PC-3 (cell line): Measurements from ENCODE around the gene SAMD14. TPM values are rescaled to one million over a fixed set of nuclear protein-coding genes. Genes with fewer than 3 reads are reported as not detected.

ENCODE experiments used
- ATAC-seq: fragments of 200-7000 bp; cut with Tn5 transposase; 2 replicates; pipeline ENCODE4 v1.9.1; 2020; ENCODE audit warnings: mild to moderate bottlenecking, moderate library complexity
- BruUV-seq: library from RNA; stranded (reverse); fragments of 400-500 nt; replicated peaks from 2 replicates; lab custom pipeline; 2021; lab: Mats Ljungman, UMichigan
- CTCF ChIA-PET: fragments of 300-600 bp; sonication (Branson Sonifier 250); formaldehyde crosslinking; loops from one replicate; lab custom pipeline; 2022; ENCODE audit warnings: antibody characterized with exemption; lab: Charles Lee
- POLR2A ChIA-PET: fragments of 300-600 bp; sonication (Branson Sonifier 250); formaldehyde crosslinking; loops from one replicate; lab custom pipeline; 2022; ENCODE audit warnings: antibody characterized with exemption; ENCODE audit not compliant: unreplicated experiment; lab: Charles Lee
- DNase-seq: peaks from one replicate; pipeline ENCODE4 v3.0.0-alpha.2; 2015
- H2AFZ ChIP-seq: fragments of 300-600 bp; sonication (generic); 2 replicates; pipeline ENCODE4 v1.6.0; 2016; ENCODE audit warnings: antibody characterized with exemption, low read length
- H3F3A ChIP-seq: fragments of 300-600 bp; sonication (generic); one replicate; pipeline ENCODE4 v1.6.0; 2017; ENCODE audit warnings: antibody characterized with exemption, low read length, control low read depth, mild to moderate bottlenecking; ENCODE audit not compliant: unreplicated experiment
- H3K27ac ChIP-seq: fragments of 300-600 bp; sonication (generic); 2 replicates; pipeline ENCODE4 v1.5.1; 2016; ENCODE audit warnings: mild to moderate bottlenecking, low read length
- H3K27me3 ChIP-seq: fragments of 300-600 bp; sonication (generic); 2 replicates; pipeline ENCODE4 v1.6.1; 2016; ENCODE audit warnings: low read length, mixed read lengths
- H3K36me3 ChIP-seq: fragments of 300-600 bp; sonication (generic); 2 replicates; pipeline ENCODE4 v1.6.1; 2016; ENCODE audit warnings: low read depth, mixed run types, low read length, mixed read lengths
- H3K4me1 ChIP-seq: fragments of 300-600 bp; sonication (generic); 2 replicates; pipeline ENCODE4 v1.5.1; 2016; ENCODE audit warnings: low read length; ENCODE audit not compliant: insufficient read depth
- H3K4me2 ChIP-seq: fragments of 300-600 bp; sonication (generic); 2 replicates; pipeline ENCODE4 v1.6.0; 2016; ENCODE audit warnings: low read length
- H3K4me3 ChIP-seq: fragments of 300-600 bp; sonication (generic); 2 replicates; pipeline ENCODE4 v1.5.1; 2016; ENCODE audit warnings: mild to moderate bottlenecking, low read length, mixed read lengths
- H3K79me2 ChIP-seq: fragments of 300-600 bp; sonication (generic); 2 replicates; pipeline ENCODE4 v1.6.1; 2017; ENCODE audit warnings: low read length, mixed read lengths
- H3K9ac ChIP-seq: fragments of 300-600 bp; sonication (generic); 2 replicates; pipeline ENCODE4 v1.6.0; 2016; ENCODE audit warnings: mild to moderate bottlenecking, low read length
- H3K9me2 ChIP-seq: fragments of 300-600 bp; sonication (generic); replicated peaks from 2 replicates; pipeline ENCODE4 v1.6.1; 2016; ENCODE audit warnings: mixed run types, low read length, mixed read lengths
- H3K9me3 ChIP-seq: fragments of 300-600 bp; sonication (generic); 2 replicates; pipeline ENCODE4 v1.6.1; 2016; ENCODE audit warnings: low read length, mixed read lengths
- H4K20me1 ChIP-seq: fragments of 300-600 bp; sonication (generic); 2 replicates; pipeline ENCODE4 v1.6.1; 2016; ENCODE audit warnings: low read length, mixed read lengths
- CTCF ChIP-seq: fragments of 300-600 bp; sonication (generic); conservative IDR thresholded peaks from 2 replicates; pipeline ENCODE4 v1.5.1; 2017; ENCODE audit warnings: antibody characterized with exemption, low read depth, mild to moderate bottlenecking, low read length
- EZH2 ChIP-seq: fragments of 300-600 bp; sonication (generic); IDR thresholded peaks from one replicate; pipeline ENCODE4 v1.6.1; 2017; ENCODE audit warnings: antibody characterized with exemption, mild to moderate bottlenecking, low read length; ENCODE audit not compliant: unreplicated experiment
- EZH2phosphoT487 ChIP-seq: fragments of 300-600 bp; sonication (generic); IDR thresholded peaks from 2 replicates; pipeline ENCODE4 v1.6.1; 2018; ENCODE audit warnings: mild to moderate bottlenecking, antibody characterized with exemption, low read length, borderline replicate concordance
- intact Hi-C: fragments of 100-400 bp; cut with micrococcal nuclease; formaldehyde crosslinking; loops from 2 replicates; pipeline ENCODE4 v1.9.0; 2023
- total RNA-seq: library from RNA; depleted of rRNA; stranded (reverse); fragments of >200 nt; gene quantifications from 2 replicates; pipeline ENCODE4 v1.2.3, GENCODE V29; 2014

Gene SAMD14
- total RNA-seq, 1 experiment from 2014 or later: 0.11 TPM

GRCh38 chr17:50144845-50145531, 15.0 kb upstream of the SAMD14 start:
- peaks cover 22% of the 10 kb centered on the region for H3K4me1 ChIP-seq
- no peak overlapping the region for H3K9ac ChIP-seq
- DNase-seq (no peak), ATAC-seq (no peak)
- H3K79me2 ChIP-seq: peaks cover 52% of the 10 kb centered on the region
- no peaks in the 10 kb centered on the region for H3K9me3 ChIP-seq
- no TSS peak for BruUV-seq
- peaks cover 43% of the 10 kb centered on the region for H4K20me1 ChIP-seq
- H2AFZ ChIP-seq: no peak overlapping the region
- no peak overlapping the region for H3K27ac ChIP-seq
- ChIA-PET CTCF (no interaction called here), POLR2A (no interaction called here)
- intact Hi-C loops: no loop called here
- peaks cover 44% of the 10 kb centered on the region for H3K36me3 ChIP-seq
- TF ChIP-seq CTCF (no peak), EZH2 (no peak), EZH2phosphoT487 (no peak)
- H3K27me3 ChIP-seq: no peaks in the 10 kb centered on the region
- H3K4me3 ChIP-seq: no peak overlapping the region
- H3K4me2 ChIP-seq: no peak overlapping the region
- no peaks in the 10 kb centered on the region for H3F3A ChIP-seq
- no peaks in the 10 kb centered on the region for H3K9me2 ChIP-seq

GRCh38 chr17:50144355-50144754, 14.4 kb upstream of the SAMD14 start:
- peaks cover 43% of the 10 kb centered on the region for H4K20me1 ChIP-seq
- H3K79me2 ChIP-seq: peaks cover 45% of the 10 kb centered on the region
- H3K4me3 ChIP-seq: no peak overlapping the region
- BruUV-seq: no TSS peak
- H3K27ac ChIP-seq: no peak overlapping the region
- peaks cover 49% of the 10 kb centered on the region for H3K36me3 ChIP-seq
- POLR2A ChIA-PET: no interaction called here
- no peaks in the 10 kb centered on the region for H3K9me3 ChIP-seq
- no peaks in the 10 kb centered on the region for H3K9me2 ChIP-seq
- no peak for TF ChIP-seq EZH2phosphoT487
- no peaks in the 10 kb centered on the region for H3K27me3 ChIP-seq
- DNase-seq (no peak), ATAC-seq (no peak)
- no peak overlapping the region for H3K9ac ChIP-seq
- peaks cover 22% of the 10 kb centered on the region for H3K4me1 ChIP-seq
- H3K4me2 ChIP-seq: no peak overlapping the region
- no peak overlapping the region for H2AFZ ChIP-seq
- intact Hi-C loops: no loop called here
- CTCF ChIA-PET: no interaction called here
- H3F3A ChIP-seq: no peaks in the 10 kb centered on the region

GRCh38 chr17:50143461-50144176, 13.7 kb upstream of the SAMD14 start:
- Histone ChIP-seq H3K4me1 (peaks cover 22% of the 10 kb centered on the region), H3K9ac (no peak overlapping the region), H3F3A (no peaks in the 10 kb centered on the region), H3K36me3 (peaks cover 57% of the 10 kb centered on the region), H3K4me3 (no peak overlapping the region), H3K4me2 (no peak overlapping the region), H2AFZ (no peak overlapping the region), H3K27me3 (no peaks in the 10 kb centered on the region), H3K27ac (no peak overlapping the region), H4K20me1 (peaks cover 41% of the 10 kb centered on the region), H3K9me3 (no peaks in the 10 kb centered on the region), H3K79me2 (peaks cover 38% of the 10 kb centered on the region), H3K9me2 (no peaks in the 10 kb centered on the region)
- CTCF ChIA-PET: interaction anchor here (0.6 kb wide), 1 partner anchor 40 kb away, joined by 3 read pairs; no protein-coding TSS in a partner anchor
- intact Hi-C loops: no loop called here
- POLR2A ChIA-PET: no interaction called here
- DNase-seq (no peak), ATAC-seq (no peak)
- BruUV-seq: no TSS peak
- no peak for TF ChIP-seq CTCF
- no peak for TF ChIP-seq EZH2
